NOMO-1 treated with dmso at 0.1 percent for 144 hours (cell line): ENCODE data around the gene DHPS.

Source experiments
- DNase-seq: peaks from one replicate; lab custom pipeline; 2025; ENCODE audit not compliant: unreplicated experiment; lab: John Stamatoyannopoulos, UW

The DHPS gene

DNA sequence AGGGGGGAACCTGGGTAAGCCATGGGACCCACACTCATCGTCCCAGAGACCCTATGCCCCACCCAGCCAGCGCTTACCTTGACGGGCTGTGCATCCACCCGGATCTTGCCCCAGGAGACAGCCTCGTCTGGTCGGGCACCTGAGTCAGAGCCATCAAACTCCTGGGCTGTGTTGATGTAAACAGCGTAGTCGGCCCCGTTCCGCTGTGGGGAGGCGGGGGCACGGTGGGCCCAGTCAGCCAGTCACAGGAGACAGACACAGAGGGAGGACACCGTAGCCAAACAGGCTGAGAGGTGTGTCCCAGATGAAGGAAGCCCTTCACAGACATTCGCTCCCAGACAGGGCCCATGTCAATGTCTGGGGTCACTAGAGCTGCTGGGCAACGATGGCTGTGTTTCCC is 5.7 kb downstream of the DHPS start:
- DNase-seq, result no peak

DNA sequence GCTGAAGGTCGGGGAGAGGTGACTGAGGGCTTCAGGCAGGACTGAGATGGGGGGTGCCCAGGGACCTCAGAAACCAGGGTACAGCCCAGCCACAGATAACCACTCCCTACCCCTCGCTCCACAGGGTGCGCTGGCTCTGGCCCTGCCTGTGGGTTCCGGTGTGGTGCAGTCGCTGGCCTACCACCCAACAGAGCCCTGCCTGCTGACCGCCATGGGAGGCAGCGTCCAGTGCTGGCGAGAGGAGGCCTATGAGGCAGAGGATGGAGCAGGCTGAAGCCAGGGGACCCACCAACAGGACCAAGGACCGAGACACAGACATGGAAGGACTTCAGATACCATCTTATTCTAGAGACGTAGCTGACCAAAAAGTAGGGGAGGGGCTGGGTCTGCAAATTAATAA is 6.3 kb downstream of the DHPS start:
- DNase-seq, result no peak

DNA sequence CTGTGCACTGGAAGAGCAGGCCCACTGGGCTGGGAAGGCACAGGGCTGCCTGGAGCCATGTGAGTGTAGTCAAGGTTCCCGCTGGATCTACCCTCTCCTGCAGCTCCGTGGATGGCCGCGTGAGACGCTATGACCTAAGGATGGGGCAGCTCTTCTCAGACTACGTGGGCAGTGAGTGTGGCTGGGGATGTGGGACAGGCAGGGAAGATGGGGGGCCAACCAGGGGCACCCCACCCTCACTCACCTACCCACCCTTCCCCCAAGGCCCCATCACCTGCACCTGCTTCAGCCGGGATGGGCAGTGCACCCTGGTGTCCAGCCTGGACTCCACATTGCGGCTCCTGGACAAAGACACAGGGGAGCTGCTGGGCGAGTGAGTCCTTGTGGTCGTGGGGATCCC is 8.9 kb downstream of the DHPS start:
- no peak for DNase-seq

DNA sequence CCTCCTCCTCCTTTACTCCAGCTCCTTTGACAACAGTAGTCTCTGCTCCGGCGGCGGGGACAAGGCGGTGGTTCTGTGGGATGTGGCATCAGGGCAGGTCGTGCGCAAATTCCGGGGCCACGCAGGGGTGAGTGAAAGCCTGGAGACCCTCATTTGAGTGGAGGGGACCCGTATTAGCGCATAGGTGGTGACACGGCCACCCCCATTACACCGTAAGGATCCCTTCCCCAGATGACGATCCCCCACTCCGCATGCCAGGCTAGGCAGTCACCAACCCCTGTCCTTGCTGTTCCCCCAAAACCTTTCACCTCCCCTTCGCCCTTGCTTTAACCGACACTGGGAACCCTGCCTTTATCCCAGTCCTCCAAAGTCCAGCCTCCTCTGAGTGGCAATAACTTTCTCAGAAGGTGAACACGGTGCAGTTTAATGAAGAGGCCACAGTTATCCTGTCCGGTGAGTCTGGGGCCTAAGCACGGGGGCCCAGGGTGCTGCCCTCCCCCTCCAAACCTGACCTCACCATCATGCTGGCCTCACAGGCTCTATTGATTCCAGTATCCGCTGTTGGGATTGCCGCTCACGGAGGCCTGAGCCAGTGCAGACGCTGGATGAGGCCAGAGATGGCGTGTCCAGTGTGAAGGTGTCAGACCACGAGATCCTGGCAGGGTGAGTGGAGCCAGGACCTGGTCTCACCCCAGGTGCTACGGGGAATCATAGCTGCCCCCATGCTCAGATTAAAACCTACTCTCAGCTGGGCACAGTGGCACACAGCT is 11.3 kb downstream of the DHPS start:
- no peak for DNase-seq

DNA sequence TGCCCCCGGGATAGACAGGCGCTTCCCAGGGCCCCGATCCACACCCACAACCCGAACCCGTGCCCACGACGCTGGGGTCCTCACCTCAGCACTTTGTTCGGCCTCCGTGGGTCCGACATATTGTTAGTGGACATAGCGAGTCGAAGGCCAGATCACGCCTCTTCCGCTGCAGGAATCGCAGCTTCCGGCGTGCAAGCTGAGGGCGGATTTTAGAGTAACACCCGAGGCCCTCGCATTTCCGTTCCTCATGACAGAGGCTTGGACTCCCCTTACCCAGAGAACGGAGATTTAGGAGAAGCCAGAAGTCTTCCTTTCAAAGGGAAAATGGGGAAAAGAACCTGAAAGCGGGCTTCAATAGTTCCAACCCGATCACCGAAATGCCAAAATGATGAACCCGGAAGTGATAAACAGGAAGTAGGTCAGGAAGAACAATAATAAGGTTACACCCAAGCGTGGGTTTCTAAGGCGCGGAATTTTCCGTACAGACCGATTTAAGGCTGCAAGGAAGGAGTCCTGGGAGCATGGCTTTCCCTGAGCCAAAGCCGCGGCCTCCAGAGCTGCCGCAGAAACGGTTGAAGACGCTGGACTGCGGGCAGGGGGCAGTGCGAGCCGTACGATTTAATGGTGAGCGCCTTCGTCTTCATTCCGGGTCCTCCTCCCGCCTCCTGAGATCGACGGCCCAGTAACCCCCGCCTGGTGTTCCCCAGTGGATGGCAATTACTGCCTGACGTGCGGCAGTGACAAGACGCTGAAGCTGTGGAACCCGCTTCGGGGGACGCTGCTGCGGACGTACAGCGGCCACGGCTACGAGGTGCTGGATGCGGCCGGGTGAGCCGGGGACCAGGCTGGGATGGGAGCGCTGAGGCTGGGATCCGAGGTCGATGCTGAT is 12.2 kb downstream of the DHPS start:
- DNase-seq, result peak; percentile 77

DNA sequence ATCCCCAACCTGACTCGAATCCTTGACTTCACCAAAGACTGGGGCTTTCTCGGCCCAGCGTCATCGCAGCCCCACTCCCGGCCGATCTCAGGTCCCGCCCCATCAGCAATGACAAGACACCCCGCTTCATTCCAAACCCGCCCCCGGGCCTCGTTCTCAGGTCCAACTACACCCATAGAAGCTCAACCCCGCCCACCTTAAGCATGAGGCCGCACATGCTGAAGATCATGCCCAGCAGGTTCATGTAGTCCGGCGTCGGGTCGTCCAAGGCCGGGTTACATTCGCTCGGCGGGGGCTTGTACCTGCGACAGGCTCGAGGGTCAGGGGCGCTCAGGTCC is 12.8 kb downstream of the DHPS start:
- no peak for DNase-seq

DNA sequence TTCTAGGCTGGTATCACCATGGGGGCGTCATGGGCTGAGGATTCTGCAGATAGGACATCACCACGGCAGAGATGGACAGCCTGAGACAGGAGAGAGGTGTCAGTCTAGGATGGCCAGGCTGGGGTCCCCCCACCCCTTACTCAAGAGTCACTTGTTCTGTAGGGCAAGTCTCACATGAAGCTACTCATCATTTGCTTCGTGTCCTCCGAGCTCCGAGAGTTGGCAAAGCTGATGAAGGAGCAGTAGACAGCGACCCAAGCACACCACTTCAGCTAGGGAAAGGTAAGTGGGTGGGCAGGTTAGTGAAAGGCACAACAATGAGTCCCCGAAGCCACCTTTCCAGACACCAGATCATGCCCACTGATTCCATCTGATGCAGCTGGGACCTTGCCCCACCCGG is 13.3 kb downstream of the DHPS start:
- DNase-seq, result no peak

DNA sequence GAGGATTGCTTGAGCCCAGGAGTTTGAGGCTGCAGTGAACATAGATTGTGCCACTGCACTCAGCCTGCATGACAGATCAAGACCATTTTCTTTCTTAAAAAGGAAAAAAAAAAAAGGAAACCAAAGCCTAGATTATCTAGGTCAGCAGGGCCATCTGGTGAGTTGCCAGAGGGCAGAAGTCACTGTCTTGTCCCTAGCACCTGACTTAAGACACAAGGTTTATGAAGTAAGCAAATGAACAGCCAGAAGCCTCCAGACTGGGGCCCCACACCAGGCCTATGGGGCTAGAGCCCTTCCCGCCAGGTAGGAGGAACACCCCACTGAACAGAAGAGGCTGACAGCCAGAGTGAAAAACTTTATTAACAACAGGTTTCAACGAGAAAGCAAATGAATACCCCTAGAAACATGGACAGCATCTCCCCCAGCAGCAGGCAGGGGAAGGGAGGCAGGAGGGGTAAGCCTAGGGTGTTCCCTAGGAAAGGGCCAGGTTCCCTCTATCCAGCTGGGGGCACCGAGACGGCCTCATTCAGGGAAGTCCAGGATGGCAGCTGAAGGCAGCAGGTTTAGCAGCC is 13.9 kb downstream of the DHPS start:
- DNase-seq, result no peak

DNA sequence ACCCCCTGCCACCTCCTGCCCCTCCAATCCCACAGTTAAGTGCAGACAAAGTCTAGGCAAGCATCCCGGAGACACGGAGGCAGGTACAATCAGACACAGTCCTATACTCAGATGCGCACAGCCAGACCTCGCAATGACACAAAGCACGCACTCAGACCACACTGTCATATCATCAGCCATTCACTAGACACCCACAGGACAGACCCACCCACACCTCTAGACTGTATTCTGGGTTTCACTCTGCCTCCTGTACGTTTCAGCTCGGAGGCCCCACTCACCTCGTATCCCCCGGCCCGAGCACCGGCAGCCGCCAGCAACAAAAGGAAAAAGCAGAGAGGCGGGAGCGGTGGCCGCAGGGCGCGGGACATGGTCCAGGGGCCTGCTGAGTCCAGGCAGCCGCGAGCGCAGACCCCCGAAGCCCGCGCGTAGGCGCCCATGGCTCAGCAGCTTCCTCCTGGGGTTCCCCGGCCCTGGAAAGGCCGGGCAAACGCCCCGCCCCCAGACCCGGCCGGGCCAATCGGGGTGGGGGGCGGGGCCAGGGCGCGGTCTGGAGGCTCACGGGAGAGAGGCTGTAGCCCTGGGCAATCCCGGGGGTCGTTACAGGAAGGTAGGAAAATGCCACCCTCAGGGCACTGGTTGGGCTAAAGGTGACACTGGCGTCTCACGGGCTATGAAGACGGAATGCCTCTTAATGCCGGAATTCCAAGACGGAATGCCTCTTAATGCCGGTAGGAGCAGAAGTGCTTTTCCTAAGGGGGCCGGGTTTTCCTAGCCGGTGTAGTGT is 15.2 kb downstream of the DHPS start, which contains the start of the genes MAN2B1 and WDR83:
MAN2B1 (minus strand) TSS at position 478 of the 784 bp plus-strand sequence; CDS start at position 437, 41 bp downstream.
WDR83 (plus strand) TSS at position 543 of the 784 bp plus-strand sequence. CDS start 2,984 bp downstream, outside the sequence.
- DNase-seq, result peak; percentile 46

DNA sequence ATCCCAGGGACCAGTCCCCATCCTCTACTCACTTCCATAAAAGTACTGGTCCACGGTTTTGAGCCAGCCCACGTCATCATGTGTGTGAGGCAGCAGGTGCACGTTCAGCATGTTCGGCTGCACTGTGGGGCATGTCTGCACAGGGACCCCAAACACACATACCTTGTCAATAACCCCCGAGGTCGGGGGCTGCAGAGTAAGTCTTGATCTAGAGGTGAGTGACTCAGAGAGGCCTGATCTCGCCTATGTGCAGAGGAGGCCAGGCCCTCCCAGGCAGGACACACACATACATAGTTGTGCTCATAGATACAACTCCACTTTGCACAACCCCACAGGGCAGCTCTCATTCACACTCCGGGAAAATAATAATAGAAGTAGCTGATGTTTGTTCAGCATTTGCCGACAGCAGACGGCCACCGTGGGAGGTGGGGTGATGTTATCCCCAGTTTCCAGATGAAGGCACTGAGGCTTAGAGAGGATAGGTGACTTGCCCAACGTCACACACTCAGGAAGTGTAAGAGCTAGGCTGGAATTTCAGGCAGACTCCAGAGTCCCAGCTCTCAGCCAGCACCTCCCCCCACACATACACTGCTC is 15.9 kb downstream of the DHPS start:
- DNase-seq, result no peak

DNA sequence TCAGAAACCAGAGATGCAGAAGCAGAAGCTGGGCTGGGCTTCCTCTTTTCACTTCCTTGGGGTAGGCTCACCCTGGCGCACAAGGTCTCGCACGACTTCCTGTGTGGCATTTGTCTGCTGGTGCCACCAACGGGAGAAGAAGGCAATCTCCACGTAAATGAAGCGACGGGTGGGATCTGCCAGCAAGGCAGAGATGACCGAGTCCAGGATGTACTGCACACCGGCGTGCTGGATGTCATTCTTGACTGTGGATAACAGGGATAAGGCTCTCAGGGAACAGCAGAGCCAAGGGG is 16.5 kb downstream of the DHPS start:
- peak; percentile 89 for DNase-seq

DNA sequence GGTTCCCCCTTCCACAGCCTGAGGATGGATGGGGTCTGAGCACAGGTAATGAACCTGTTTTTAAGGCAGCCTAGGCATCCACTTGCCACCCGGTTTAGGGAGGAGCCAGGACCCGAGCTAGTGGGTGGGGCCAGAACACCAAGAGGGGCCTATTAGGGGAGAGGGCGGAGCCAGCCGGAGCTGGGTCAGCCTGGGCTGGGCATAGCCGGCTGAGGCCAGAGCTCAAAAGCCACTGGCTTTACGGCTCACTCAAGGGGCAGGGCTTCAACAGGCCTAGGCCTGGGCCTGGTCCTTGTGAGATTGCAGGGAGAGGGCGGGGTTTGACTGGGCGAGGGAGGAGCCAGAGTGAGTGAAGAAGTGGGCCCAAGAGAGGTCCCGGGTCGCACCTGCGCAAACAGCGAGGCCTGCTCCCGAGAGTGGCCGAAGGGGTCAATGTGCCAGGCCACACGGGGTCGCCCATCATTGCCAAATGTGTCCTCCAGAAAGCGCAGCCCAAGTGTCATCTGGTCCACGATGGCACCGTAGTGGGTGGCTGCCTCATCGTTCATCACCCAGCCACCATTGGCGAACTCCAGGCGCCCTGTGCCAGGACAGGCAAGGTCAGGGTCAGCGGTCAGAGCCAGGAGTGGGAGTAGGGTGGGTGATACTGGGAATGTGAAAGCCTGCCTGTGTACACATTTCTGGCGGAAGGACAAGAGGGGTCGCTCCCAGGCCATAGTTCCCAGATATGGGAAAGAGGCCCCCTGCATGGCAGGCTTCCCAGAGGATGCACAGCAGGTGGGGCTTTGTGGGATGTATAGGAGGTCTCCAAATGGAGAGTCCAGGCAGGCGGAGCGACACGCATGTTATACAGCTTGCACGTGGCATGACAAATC is 17.0 kb downstream of the DHPS start:
- no peak for DNase-seq

DNA sequence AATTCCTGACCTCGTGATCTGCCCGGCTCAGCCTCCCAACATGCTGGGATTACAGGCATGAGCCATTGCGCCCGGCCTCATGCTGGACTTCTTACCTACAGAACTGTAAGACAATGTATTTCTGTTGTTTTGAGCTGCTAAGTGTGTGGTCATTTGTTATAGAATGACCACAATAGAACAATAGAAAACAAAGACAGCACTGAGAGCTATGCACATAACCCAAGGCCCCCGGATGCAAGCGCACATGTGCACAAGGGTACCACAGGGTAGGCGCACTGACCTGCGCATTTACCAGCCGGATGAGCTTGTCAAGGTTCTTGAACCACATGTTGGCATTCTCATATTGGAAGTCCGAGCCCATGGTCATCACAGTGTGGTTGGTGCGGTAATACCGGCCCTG is 20.7 kb downstream of the DHPS start:
- no peak for DNase-seq

DNA sequence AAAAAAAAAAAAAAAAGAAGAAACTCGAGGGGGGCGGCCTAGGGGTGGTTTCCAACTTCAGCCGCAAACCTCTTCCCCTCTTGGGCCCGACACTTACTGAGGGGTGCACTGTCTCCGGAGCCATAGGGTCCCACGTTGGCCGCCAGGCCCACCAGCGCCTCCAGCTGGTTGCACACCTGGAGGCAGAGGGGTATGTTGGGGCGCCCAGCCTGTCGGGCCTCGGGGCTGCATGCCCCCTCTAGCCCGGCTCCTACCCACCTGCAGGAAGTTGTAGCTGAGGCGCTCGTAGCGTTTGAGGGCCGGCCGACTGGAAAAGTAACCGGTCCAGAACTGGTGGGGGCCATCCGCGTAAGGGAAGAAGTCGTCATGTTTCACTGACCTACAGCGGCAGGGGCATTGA is 23.7 kb downstream of the DHPS start:
- DNase-seq, result no peak

DNA sequence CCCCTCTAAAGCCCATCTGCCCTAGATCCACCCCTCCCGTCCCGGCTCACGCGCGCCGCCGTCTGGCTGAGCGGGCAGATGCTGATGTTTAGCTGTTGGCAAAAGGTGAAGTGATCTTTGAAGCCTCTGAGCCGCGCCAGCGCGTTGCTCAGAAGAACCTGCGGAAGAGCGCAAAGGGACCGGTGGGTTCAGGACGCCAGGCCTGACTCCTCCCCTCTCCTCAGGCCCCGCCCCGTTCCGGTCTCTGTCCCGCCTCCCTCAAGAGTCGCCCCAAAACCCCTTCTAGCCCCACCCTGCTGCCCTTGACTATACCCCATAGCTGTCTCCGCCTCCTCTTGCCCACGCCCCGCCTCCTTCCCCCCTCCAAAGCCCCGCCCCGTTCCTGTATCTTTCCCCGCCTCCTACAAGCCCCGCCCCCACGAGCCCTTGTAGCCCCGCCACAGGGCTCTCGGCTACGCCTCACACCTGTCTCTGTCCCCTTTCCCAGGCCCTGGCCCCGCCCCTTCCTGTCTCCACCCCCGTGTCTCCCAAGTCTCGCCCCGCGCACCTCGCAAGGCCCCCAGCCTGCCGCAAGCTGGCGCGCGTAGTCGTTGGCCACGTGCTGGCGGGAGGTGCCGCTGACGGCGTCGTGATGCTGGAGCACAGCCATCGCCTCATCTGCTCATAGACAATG is 24.6 kb downstream of the DHPS start:
- no peak for DNase-seq

DNA sequence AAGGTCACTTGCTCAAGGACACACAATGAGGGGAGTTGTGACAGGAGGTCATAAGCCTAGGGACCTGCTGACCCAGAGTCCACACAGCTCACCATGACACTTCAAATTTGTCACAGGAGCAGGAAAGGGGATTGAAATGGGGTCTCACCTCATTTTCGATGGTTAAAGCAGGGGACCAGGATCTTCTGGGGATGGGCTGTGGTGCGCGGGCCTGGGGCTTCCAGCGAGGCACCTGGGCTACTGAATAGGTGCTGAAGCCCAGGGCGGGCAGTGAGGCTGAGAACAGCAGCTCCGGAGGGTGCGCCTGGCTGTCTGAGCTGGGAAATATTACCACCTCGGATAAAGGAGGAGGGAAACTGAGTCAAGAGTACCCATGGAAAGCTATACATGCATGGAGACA is 26.1 kb downstream of the DHPS start:
- DNase-seq, result no peak

DNA sequence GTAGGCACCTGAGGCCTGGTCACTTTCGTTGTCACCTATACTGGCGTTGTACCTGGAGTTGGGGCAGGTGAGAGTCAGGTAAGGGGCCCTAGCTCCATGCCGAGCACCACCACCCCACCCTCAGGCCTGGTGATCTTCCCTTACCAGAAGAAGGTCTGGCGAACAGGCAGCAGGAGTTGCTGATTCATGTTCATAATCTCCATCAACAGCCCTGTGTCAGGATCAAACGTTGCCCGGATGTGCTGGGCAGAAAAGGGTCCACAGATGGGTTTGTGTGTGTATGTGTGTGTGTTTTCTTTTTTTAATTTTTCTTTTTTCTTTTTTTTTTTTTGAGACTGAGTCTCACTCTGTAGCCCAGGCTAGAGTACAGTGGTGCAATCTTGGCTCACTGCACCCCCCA is 29.5 kb downstream of the DHPS start:
- no peak for DNase-seq

DNA sequence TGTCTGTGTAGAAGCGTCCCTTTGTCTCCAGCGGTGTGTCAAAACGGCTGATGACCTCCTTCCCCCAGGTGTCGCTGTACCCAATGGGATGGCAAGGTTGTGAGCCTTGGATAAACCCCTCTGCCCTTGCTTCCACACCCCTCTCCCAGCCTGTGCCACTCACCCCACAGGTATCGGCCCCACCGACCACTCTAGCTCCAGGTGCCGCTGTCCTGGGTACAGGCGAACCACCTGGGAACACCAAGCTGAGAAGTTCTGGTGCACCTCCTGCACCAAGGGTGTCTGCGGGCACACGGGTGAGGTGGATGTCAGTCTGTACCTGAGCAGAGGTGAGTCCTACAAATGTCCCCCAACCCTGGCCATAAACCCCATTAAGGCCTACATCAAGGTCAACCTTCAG is 31.7 kb downstream of the DHPS start:
- no peak for DNase-seq

DNA sequence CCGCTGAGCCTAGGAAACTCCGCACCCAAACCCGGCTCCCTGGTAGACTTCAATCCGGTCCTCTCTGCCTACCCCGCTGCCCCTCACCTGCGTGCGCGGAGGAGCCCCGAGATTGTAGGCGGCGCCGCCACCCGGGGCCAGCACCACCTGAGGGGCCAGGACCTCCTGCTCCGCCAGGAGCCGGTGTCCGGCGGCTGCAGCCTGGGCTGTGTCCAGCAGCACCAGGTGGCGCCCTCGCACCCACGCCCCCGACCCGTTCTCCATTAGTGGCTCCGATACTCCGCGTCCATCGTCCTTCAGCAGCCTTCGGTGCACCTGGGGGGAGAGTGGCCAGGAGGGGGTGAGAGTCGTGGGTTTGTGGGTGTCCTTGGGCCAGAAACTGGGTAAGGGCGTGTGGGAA is 33.6 kb downstream of the DHPS start:
- no peak for DNase-seq
